ENCODE results near the gene WIZ.

- TF ChIP-seq POLR2A (IDR thresholded peaks at IDR 0.05; ENCODE audit: low read depth, low read length) (no peak), TAF1 (IDR thresholded peaks at IDR 0.05; ENCODE audit: borderline replicate concordance, low read depth, low read length) (no peak), POLR2AphosphoS5 (IDR thresholded peaks at IDR 0.05; ENCODE audit: low read depth, low read length) (peak; percentile 16; the same call in 1 of the 2 replicates)
These were observed 25.0 kb downstream of the WIZ start for GRCh38 chr19:15424692-15425272.
